Ovary (tissue), 3 donors: ENCODE data around the gene CDH24.

Experiments used
- CTCF ChIP-seq, 3 donors: fragments of 450-650 bp in 2 of 3; fragments of 200-600 bp in 1 of 3; IDR thresholded peaks; one replicate each; pipeline versions ENCODE4 v1.5.1 to v1.8.0; 2016 to 2022; ENCODE audit warnings: antibody characterized with exemption in 3 of 3, mild to moderate bottlenecking in 1 of 3
- EP300 ChIP-seq: sonication (generic); formaldehyde crosslinking; IDR thresholded peaks from one replicate; pipeline ENCODE4 v1.6.1; 2017; ENCODE audit warnings: antibody characterized with exemption
- donor health status: DM: no; HTN: no; CAD: no.

- TF ChIP-seq CTCF (IDR thresholded peaks at IDR 0.05) = no peak
- no peak for TF ChIP-seq EP300
These were observed 22.4 kb upstream of the CDH24 start for GRCh38 chr14:23079716-23080115.
